Sigmoid colon (tissue), 7 donors: ENCODE results near the gene ADD3. TPM values are rescaled to one million over a fixed set of nuclear protein-coding genes. Genes with fewer than 3 reads are reported as not detected.
"Not testable (repeated sequence)": the region's sequence is repeated elsewhere in the genome, so short reads cannot be mapped to it uniquely, and the experiment has no call there.

Source experiments
- DNase-seq: peaks from one replicate; pipeline ENCODE4 v3.0.0-alpha.2; 2019
- H3K27ac ChIP-seq, 4 donors: fragments of 200-600 bp; sonication (generic); one replicate each; pipeline ENCODE4 v1.5.1; 2016 to 2019; ENCODE audit warnings: mild to moderate bottlenecking in 1 of 4
- H3K27me3 ChIP-seq, 3 donors: fragments of 200-600 bp; sonication (generic); one replicate each; pipeline ENCODE4 v1.5.1; 2019; ENCODE audit warnings: mild to moderate bottlenecking in 1 of 3
- H3K36me3 ChIP-seq, 4 donors: fragments of 200-600 bp; sonication (generic); one replicate each; pipeline ENCODE4 v1.5.1; 2016 to 2019
- H3K4me1 ChIP-seq, 4 donors: fragments of 200-600 bp; sonication (generic); one replicate each; pipeline ENCODE4 v1.5.1; 2017 to 2019
- H3K4me3 ChIP-seq, 4 donors: fragments of 200-600 bp; sonication (generic); one replicate each; pipeline ENCODE4 v1.5.1; 2017 to 2019; ENCODE audit warnings: mild to moderate bottlenecking in 2 of 4, moderate library complexity in 1 of 4
- H3K9me3 ChIP-seq, 4 donors: fragments of 200-600 bp in 3 of 4; sonication (generic) in 3 of 4; one replicate each; pipeline versions ENCODE4 v1.5.1 to v1.6.1; 2013 to 2019
- CTCF ChIP-seq, 4 experiments: fragments of 450-650 bp in 3 of 4; fragments of 200-600 bp in 1 of 4; IDR thresholded peaks; one replicate each; pipeline ENCODE4 v1.5.1; 2016 to 2019; ENCODE audit warnings: antibody characterized with exemption in 4 of 4, mild to moderate bottlenecking in 3 of 4, moderate library complexity in 2 of 4
- EP300 ChIP-seq, 4 donors: sonication (generic); formaldehyde crosslinking; IDR thresholded peaks; one replicate each; pipeline ENCODE4 v1.6.1; 2017; ENCODE audit warnings: antibody characterized with exemption in 4 of 4
- POLR2A ChIP-seq, 2 donors: fragments of 450-650 bp; IDR thresholded peaks; one replicate each; pipeline ENCODE4 v1.6.1; 2016; ENCODE audit warnings: antibody characterized with exemption in 2 of 2, mild to moderate bottlenecking in 2 of 2, moderate library complexity in 2 of 2
- POLR2AphosphoS5 ChIP-seq, 4 donors: sonication (generic); formaldehyde crosslinking; IDR thresholded peaks; one replicate each; pipeline ENCODE4 v1.6.1; 2017; ENCODE audit warnings: antibody characterized with exemption in 4 of 4
- WGBS, 2 donors: extraction: QIAGEN DNeasy Blood & Tissue Kit; methylation state at CpG; one replicate each; pipeline ENCODE4 v1.1.7; 2013; 5-methylcytosine and 5-hydroxymethylcytosine counted together
- intact Hi-C: fragments of 100-400 bp; cut with DNase I; formaldehyde crosslinking; loops from one replicate; pipeline ENCODE4 v1.15.1; 2023
- polyA plus RNA-seq, 3 donors: library from polyadenylated mRNA; stranded (reverse); fragments of 200-250 nt; gene quantifications; one replicate each; pipeline ENCODE4 v1.2.3, GENCODE V29; 2013
- total RNA-seq, 4 donors: library from RNA; depleted of rRNA; stranded (reverse); fragments of >200 nt; gene quantifications; one replicate each; pipeline ENCODE4 v1.1.0, GENCODE V29; 2016
- donor health status: healthy with polysubstance abuse.
- donor health status: Bipolar disorder and iron deficiency.
- donor health status: healthy.

ADD3 gene
- total and polyA plus RNA-seq, 7 donors: 29.6 to 145 (median 91.2) TPM

- intact Hi-C loops: no loop called here
- H3K27me3 ChIP-seq: no peaks in the 10 kb centered on the region
- TF ChIP-seq EP300 (IDR thresholded peaks at IDR 0.05): no peak
- TF ChIP-seq CTCF (IDR thresholded peaks at IDR 0.05): no peak
- no peak for TF ChIP-seq POLR2AphosphoS5 (IDR thresholded peaks at IDR 0.05)
- no peak for TF ChIP-seq POLR2A (IDR thresholded peaks at IDR 0.05)
- peaks cover 0 to 31% (median 0%) of the 10 kb centered on the region in 4 donors for H3K36me3 ChIP-seq
- H3K9me3 ChIP-seq: no peaks in the 10 kb centered on the region
- no peak overlapping the region for H3K27ac ChIP-seq
- H3K4me3 ChIP-seq: no peak overlapping the region
- no peaks in the 10 kb centered on the region for H3K4me1 ChIP-seq
- DNase-seq: no peak
- 93 to 94% methylated on average over 3 of the region's 3 CpGs for WGBS, 2 donors
Measured at GRCh38 chr10:110110338-110110737, 102.6 kb downstream of the ADD3 start.

GRCh38 chr10:110113670-110114337 is 106.0 kb downstream of the ADD3 start:
- 94 to 96% methylated on average over 4 of the region's 4 CpGs for WGBS, 2 donors
- H3K36me3 ChIP-seq: peaks cover 0 to 53% (median 0%) of the 10 kb centered on the region in 4 donors

GRCh38 chr10:110114668-110115067 is 106.9 kb downstream of the ADD3 start:
- intact Hi-C loops, H3K27me3 ChIP-seq, H3K27ac ChIP-seq, DNase-seq, H3K9me3 ChIP-seq, H3K4me3 ChIP-seq, H3K4me1 ChIP-seq: not testable (repeated sequence)
- 97 to 98% methylated on average over 2 of the region's 2 CpGs for WGBS, 2 donors
- H3K36me3 ChIP-seq: peaks cover 0 to 53% (median 0%) of the 10 kb centered on the region in 4 donors

More at GRCh38 chr10:110113670-110114337, 106.0 kb downstream of the ADD3 start:
- intact Hi-C loops: no loop called here
- Histone ChIP-seq H3K27ac (no peak overlapping the region), H3K4me1 (no peaks in the 10 kb centered on the region), H3K27me3 (no peaks in the 10 kb centered on the region), H3K4me3 (no peak overlapping the region), H3K9me3 (no peaks in the 10 kb centered on the region)
- TF ChIP-seq POLR2AphosphoS5 (IDR thresholded peaks at IDR 0.05) (no peak), EP300 (IDR thresholded peaks at IDR 0.05) (no peak), CTCF (IDR thresholded peaks at IDR 0.05) (no peak), POLR2A (IDR thresholded peaks at IDR 0.05) (no peak)
- no peak for DNase-seq

- no peak for TF ChIP-seq POLR2A (IDR thresholded peaks at IDR 0.05)
- TF ChIP-seq POLR2AphosphoS5 (IDR thresholded peaks at IDR 0.05): no peak
- no peak for TF ChIP-seq CTCF (IDR thresholded peaks at IDR 0.05)
- no peak for TF ChIP-seq EP300 (IDR thresholded peaks at IDR 0.05)
Measured at GRCh38 chr10:110115784-110116520, 108.2 kb downstream of the ADD3 start.

GRCh38 chr10:110118891-110119621 is 111.3 kb downstream of the ADD3 start:
- H3K36me3 ChIP-seq: peaks cover 0 to 54% (median under 1%) of the 10 kb centered on the region in 4 donors
- no peak overlapping the region for H3K4me3 ChIP-seq
- no peak overlapping the region for H3K27ac ChIP-seq
- H3K4me1 ChIP-seq: no peaks in the 10 kb centered on the region
- intact Hi-C loops: no loop called here
- no peak for DNase-seq
- 72 to 92% methylated on average over 1 of the region's 1 CpG for WGBS, 2 donors
- TF ChIP-seq CTCF (IDR thresholded peaks at IDR 0.05) (no peak), EP300 (IDR thresholded peaks at IDR 0.05) (no peak), POLR2AphosphoS5 (IDR thresholded peaks at IDR 0.05) (no peak), POLR2A (IDR thresholded peaks at IDR 0.05) (no peak)
- no peaks in the 10 kb centered on the region for H3K27me3 ChIP-seq
- H3K9me3 ChIP-seq: no peaks in the 10 kb centered on the region

More at GRCh38 chr10:110115784-110116520, 108.2 kb downstream of the ADD3 start:
- H3K27me3 ChIP-seq: no peaks in the 10 kb centered on the region
- no peak overlapping the region for H3K27ac ChIP-seq
- H3K36me3 ChIP-seq: peaks cover 0 to 53% (median 0%) of the 10 kb centered on the region in 4 donors
- WGBS, 2 donors: 88 to 89% methylated on average over 4 of the region's 4 CpGs
- H3K4me3 ChIP-seq: no peak overlapping the region
- intact Hi-C loops: no loop called here
- no peaks in the 10 kb centered on the region for H3K4me1 ChIP-seq
- H3K9me3 ChIP-seq: no peaks in the 10 kb centered on the region
- DNase-seq: no peak
